Neuronal stem cell (in vitro differentiated cells): ENCODE results near the gene THSD4.

Experiments used
- DNase-seq: peaks from one replicate; pipeline ENCODE4 v3.0.0-alpha.2; 2013; ENCODE audit warnings: low spot score
- H2AFZ ChIP-seq: one replicate; pipeline ENCODE4 v1.6.1; 2013; ENCODE audit warnings: mild to moderate bottlenecking, low read length, inconsistent platforms
- H2AK5ac ChIP-seq: 2 replicates; pipeline ENCODE4 v1.6.1; 2013; ENCODE audit warnings: low read depth, mild to moderate bottlenecking, inconsistent platforms, low read length, moderate library complexity, mixed read lengths
- H2BK120ac ChIP-seq: 2 replicates; pipeline ENCODE4 v1.6.1; 2013; ENCODE audit warnings: low read depth, mild to moderate bottlenecking, inconsistent platforms, low read length, moderate library complexity, mixed read lengths
- H2BK12ac ChIP-seq: one replicate; pipeline ENCODE4 v1.6.1; 2013; ENCODE audit warnings: low read length, inconsistent platforms
- H2BK15ac ChIP-seq: 2 replicates; pipeline ENCODE4 v1.6.1; 2013; ENCODE audit warnings: mild to moderate bottlenecking, low read length, inconsistent platforms, mixed read lengths
- H2BK5ac ChIP-seq: one replicate; pipeline ENCODE4 v1.6.1; 2013; ENCODE audit warnings: inconsistent platforms, mild to moderate bottlenecking, low read length, moderate library complexity
- H3K14ac ChIP-seq: one replicate; pipeline ENCODE4 v1.6.1; 2013; ENCODE audit warnings: low read length, inconsistent platforms
- H3K18ac ChIP-seq: 2 replicates; pipeline ENCODE4 v1.6.1; 2013; ENCODE audit warnings: low read length, inconsistent platforms
- H3K23ac ChIP-seq: 2 replicates; pipeline ENCODE4 v1.6.1; 2013; ENCODE audit warnings: low read depth, mild to moderate bottlenecking, mixed read lengths, low read length, inconsistent platforms; ENCODE audit not compliant: poor library complexity
- H3K27ac ChIP-seq: replicated peaks from 3 replicates; pipeline ENCODE4 v1.5.1; 2013; ENCODE audit warnings: low read length, inconsistent platforms
- H3K27me3 ChIP-seq, 3 experiments: 2 replicates each; pipeline ENCODE4 v1.6.1; 2013; ENCODE audit warnings: low read length in 3 of 3, mild to moderate bottlenecking in 2 of 3, inconsistent platforms in 1 of 3, low read depth in 1 of 3, mixed read lengths in 1 of 3, moderate library complexity in 1 of 3; ENCODE audit not compliant: control insufficient read depth in 3 of 3, insufficient read depth in 3 of 3
- H3K36me3 ChIP-seq, 2 donors: replicated peaks in 1 of 2; 2 replicates each; pipeline ENCODE4 v1.6.1; 2013; ENCODE audit warnings: low read length in 2 of 2; ENCODE audit not compliant: control insufficient read depth in 2 of 2, insufficient read depth in 2 of 2
- H3K4ac ChIP-seq: 2 replicates; pipeline ENCODE4 v1.6.1; 2013; ENCODE audit warnings: inconsistent platforms, mild to moderate bottlenecking, low read length, moderate library complexity
- H3K4me1 ChIP-seq, 2 donors: 1 replicate in 1 of 2; 2 replicates in 1 of 2; pipeline ENCODE4 v1.6.1; 2013; ENCODE audit warnings: low read length in 2 of 2, low read depth in 1 of 2; ENCODE audit not compliant: control insufficient read depth in 2 of 2, insufficient read depth in 1 of 2
- H3K4me2 ChIP-seq: one replicate; pipeline ENCODE4 v1.6.1; 2013; ENCODE audit warnings: mild to moderate bottlenecking, low read length, inconsistent platforms; ENCODE audit not compliant: insufficient read depth, poor library complexity, severe bottlenecking
- H3K4me3 ChIP-seq, 2 donors: 2 replicates each; pipeline ENCODE4 v1.5.1; 2013; ENCODE audit warnings: low read length in 2 of 2, mild to moderate bottlenecking in 2 of 2, inconsistent platforms in 1 of 2, moderate library complexity in 1 of 2
- H3K79me1 ChIP-seq: one replicate; pipeline ENCODE4 v1.6.1; 2013; ENCODE audit warnings: low read depth, mild to moderate bottlenecking, inconsistent platforms, low read length, moderate library complexity
- H3K9ac ChIP-seq: one replicate; pipeline ENCODE4 v1.6.1; 2013; ENCODE audit warnings: mild to moderate bottlenecking, low read depth, low read length, inconsistent platforms; ENCODE audit not compliant: poor library complexity
- H3K9me3 ChIP-seq, 2 donors: replicated peaks in 1 of 2; 2 replicates each; pipeline versions ENCODE3 to v1.6.1; 2013; ENCODE audit warnings: low read length in 2 of 2, mild to moderate bottlenecking in 2 of 2, inconsistent platforms in 1 of 2, low read depth in 1 of 2, mixed read lengths in 1 of 2, moderate library complexity in 1 of 2; ENCODE audit not compliant: control insufficient read depth in 2 of 2, insufficient read depth in 1 of 2
- H4K8ac ChIP-seq: one replicate; pipeline ENCODE4 v1.6.1; 2013; ENCODE audit warnings: low read depth, mild to moderate bottlenecking, inconsistent platforms, low read length, moderate library complexity
- H4K91ac ChIP-seq: one replicate; pipeline ENCODE4 v1.6.1; 2013; ENCODE audit warnings: low read length, low read depth, mild to moderate bottlenecking, inconsistent platforms; ENCODE audit not compliant: poor library complexity
- WGBS, 2 donors: extraction: QIAGEN DNeasy Blood & Tissue Kit; methylation state at CpG; one replicate each; pipeline ENCODE4 v1.1.7; 2013; ENCODE audit warnings: missing lambda C conversion rate in 2 of 2, mixed read lengths in 1 of 2; ENCODE audit not compliant: insufficient read length in 2 of 2, insufficient replicate concordance in 1 of 2; ENCODE audit errors: extremely low coverage in 2 of 2; 5-methylcytosine and 5-hydroxymethylcytosine counted together

Gene THSD4

GRCh38 chr15:71325481-71325880 is 210.2 kb downstream of the THSD4 start:
- Histone ChIP-seq H2BK120ac (no peak overlapping the region), H2AFZ (no peak overlapping the region), H3K27ac (no peak overlapping the region), H2BK12ac (no peak overlapping the region), H3K4me2 (no peak overlapping the region), H4K8ac (no peak overlapping the region), H2BK15ac (no peak overlapping the region), H2BK5ac (no peak overlapping the region), H3K9me3 (no peaks in the 10 kb centered on the region), H3K23ac (no peak overlapping the region), H2AK5ac (no peak overlapping the region), H3K79me1 (no peaks in the 10 kb centered on the region), H3K14ac (no peak overlapping the region), H3K9ac (no peak overlapping the region), H3K4ac (no peak overlapping the region), H4K91ac (no peak overlapping the region), H3K27me3 (no peaks in the 10 kb centered on the region), H3K4me1 (no peaks in the 10 kb centered on the region), H3K4me3 (no peak overlapping the region), H3K18ac (no peak overlapping the region), H3K36me3 (no peaks in the 10 kb centered on the region)
- no peak for DNase-seq
- no CpG with 5 or more reads among the region's 1 CpG for WGBS, 2 donors

- H2BK120ac ChIP-seq: no peak overlapping the region
- no peaks in the 10 kb centered on the region for H3K79me1 ChIP-seq
- WGBS, 2 donors: no CpG with 5 or more reads among the region's 3 CpGs
- no peaks in the 10 kb centered on the region for H3K9me3 ChIP-seq
- no peak overlapping the region for H3K4me2 ChIP-seq
- no peaks in the 10 kb centered on the region for H3K36me3 ChIP-seq
- no peak for DNase-seq
- H3K9ac ChIP-seq: no peak overlapping the region
- no peak overlapping the region for H3K14ac ChIP-seq
- H3K23ac ChIP-seq: no peak overlapping the region
- H3K4ac ChIP-seq: no peak overlapping the region
- no peaks in the 10 kb centered on the region for H3K4me1 ChIP-seq
- no peak overlapping the region for H2BK15ac ChIP-seq
- H3K27me3 ChIP-seq: no peaks in the 10 kb centered on the region
- H2BK12ac ChIP-seq: no peak overlapping the region
- no peak overlapping the region for H4K8ac ChIP-seq
- no peak overlapping the region for H3K27ac ChIP-seq
- no peak overlapping the region for H4K91ac ChIP-seq
- no peak overlapping the region for H3K18ac ChIP-seq
- H2AK5ac ChIP-seq: no peak overlapping the region
- H3K4me3 ChIP-seq: no peak overlapping the region
- H2AFZ ChIP-seq: no peak overlapping the region
- no peak overlapping the region for H2BK5ac ChIP-seq
These were observed 213.2 kb downstream of the THSD4 start for GRCh38 chr15:71328453-71328852.

- H3K4me1 ChIP-seq: no peaks in the 10 kb centered on the region
- H3K14ac ChIP-seq: no peak overlapping the region
- H2BK120ac ChIP-seq: no peak overlapping the region
- no peaks in the 10 kb centered on the region for H3K9me3 ChIP-seq
- no peak overlapping the region for H2BK15ac ChIP-seq
- no peak overlapping the region for H2BK12ac ChIP-seq
- H2BK5ac ChIP-seq: no peak overlapping the region
- H3K27ac ChIP-seq: no peak overlapping the region
- no peak for DNase-seq
- no peak overlapping the region for H3K23ac ChIP-seq
- H3K79me1 ChIP-seq: no peaks in the 10 kb centered on the region
- no peak overlapping the region for H4K91ac ChIP-seq
- H2AFZ ChIP-seq: no peak overlapping the region
- no peaks in the 10 kb centered on the region for H3K27me3 ChIP-seq
- WGBS, 2 donors: no CpG with 5 or more reads among the region's 8 CpGs
- no peak overlapping the region for H3K9ac ChIP-seq
- H3K18ac ChIP-seq: no peak overlapping the region
- H3K36me3 ChIP-seq: no peaks in the 10 kb centered on the region
- H2AK5ac ChIP-seq: no peak overlapping the region
- H3K4ac ChIP-seq: no peak overlapping the region
- H3K4me2 ChIP-seq: no peak overlapping the region
- no peak overlapping the region for H3K4me3 ChIP-seq
- H4K8ac ChIP-seq: no peak overlapping the region
These were observed 213.8 kb downstream of the THSD4 start for GRCh38 chr15:71329041-71329440.

- no peak overlapping the region for H2AFZ ChIP-seq
- no peak overlapping the region for H3K27ac ChIP-seq
- no peak overlapping the region for H2BK12ac ChIP-seq
- no peaks in the 10 kb centered on the region for H3K36me3 ChIP-seq
- no peak overlapping the region for H2BK120ac ChIP-seq
- no peaks in the 10 kb centered on the region for H3K79me1 ChIP-seq
- no peak overlapping the region for H3K9ac ChIP-seq
- no peak overlapping the region for H3K23ac ChIP-seq
- H2BK15ac ChIP-seq: no peak overlapping the region
- no peak overlapping the region for H2BK5ac ChIP-seq
- H3K27me3 ChIP-seq: peaks cover 0 to under 1% (median 0%) of the 10 kb centered on the region in 3 experiments
- H3K4me1 ChIP-seq: no peaks in the 10 kb centered on the region
- no CpG with 5 or more reads among the region's 14 CpGs for WGBS, 2 donors
- DNase-seq: no peak
- no peak overlapping the region for H3K14ac ChIP-seq
- no peak overlapping the region for H4K8ac ChIP-seq
- H3K4me3 ChIP-seq: no peak overlapping the region
- no peaks in the 10 kb centered on the region for H3K9me3 ChIP-seq
- H3K4ac ChIP-seq: no peak overlapping the region
- H4K91ac ChIP-seq: no peak overlapping the region
- no peak overlapping the region for H3K18ac ChIP-seq
- H2AK5ac ChIP-seq: no peak overlapping the region
- no peak overlapping the region for H3K4me2 ChIP-seq
These were observed 214.4 kb downstream of the THSD4 start for GRCh38 chr15:71329497-71330260.
